Measurements from ENCODE around the gene KLK10. TPM values are rescaled to one million over a fixed set of nuclear protein-coding genes. Genes with fewer than 3 reads are reported as not detected.

The KLK10 gene
- total RNA-seq, 1 experiment from 2014 or later, result not detected

GRCh38 chr19:50964266-50964665 lies 55.2 kb downstream of the KLK10 start:
- H3K36me3 ChIP-seq (ENCODE audit: control insufficient read depth, insufficient read depth, low read length), result no peaks in the 10 kb centered on the region
- no peak for DNase-seq (ENCODE audit: low read depth, low spot score)
- BruUV-seq (replicated peaks), result no TSS peak

DNA sequence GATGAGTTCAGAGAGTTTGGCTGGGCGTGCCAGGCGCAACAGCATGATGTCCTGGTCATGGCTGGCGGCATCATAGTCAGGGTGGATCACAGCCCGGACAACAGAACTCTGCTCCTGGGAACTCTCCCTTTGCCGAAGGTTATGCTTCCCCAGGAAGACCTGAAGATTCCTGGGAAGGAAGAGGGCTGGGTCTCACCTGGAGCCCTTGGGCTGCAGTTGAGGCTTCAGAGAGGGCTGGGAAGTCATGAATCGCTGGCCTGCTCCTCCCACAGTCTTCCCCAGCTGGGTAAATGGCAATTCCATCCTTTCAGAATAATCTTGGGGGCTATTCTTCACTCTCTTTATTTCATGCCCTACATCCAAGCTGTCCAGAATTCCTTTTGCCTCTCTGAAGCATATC lies 56.1 kb downstream of the KLK10 start:
- Histone ChIP-seq H3K27me3 (ENCODE audit: control insufficient read depth, insufficient read depth, low read length) (no peaks in the 10 kb centered on the region; the same call in 1 of the 2 replicates), H3K9me3 (ENCODE audit: control insufficient read depth, insufficient read depth, low read depth, low read length) (no peaks in the 10 kb centered on the region), H3K4me1 (ENCODE audit: control insufficient read depth, insufficient read depth, low read length) (no peaks in the 10 kb centered on the region), H3K4me3 (ENCODE audit: low read depth in 2 of 2, low read length in 2 of 2) (no peak overlapping the region), H3K27ac (ENCODE audit: low read length) (no peak overlapping the region), H3K36me3 (ENCODE audit: control insufficient read depth, insufficient read depth, low read length) (no peaks in the 10 kb centered on the region)
- ChIA-PET POLR2A (no interaction called here), CTCF (no interaction called here)
- ATAC-seq, result no peak
- intact Hi-C loops (cut with micrococcal nuclease; ENCODE audit: unreplicated experiment) (no loop called here), in situ Hi-C loops (cut with HindIII; ENCODE audit: low pct_unique_long_range_greater_than_20kb, low sequenced_read_pairs) (no loop called here)
- no peak for DNase-seq (ENCODE audit: low read depth, low spot score)
- BruUV-seq (replicated peaks), result no TSS peak
- TF ChIP-seq TCF7L2 (IDR thresholded peaks at IDR 0.05; ENCODE audit: low read depth, low read length) (no peak), SIN3A (IDR thresholded peaks at IDR 0.05; ENCODE audit: borderline replicate concordance, insufficient read depth, low read depth, low read length) (no peak), POLR2AphosphoS5 (IDR thresholded peaks at IDR 0.05; ENCODE audit: low read depth, low read length) (no peak), REST (IDR thresholded peaks at IDR 0.05; ENCODE audit: insufficient read depth in 1 of 2, low read depth in 2 of 2, low read length in 1 of 2) (no peak)
- TF ChIP-seq, protein P1, sequence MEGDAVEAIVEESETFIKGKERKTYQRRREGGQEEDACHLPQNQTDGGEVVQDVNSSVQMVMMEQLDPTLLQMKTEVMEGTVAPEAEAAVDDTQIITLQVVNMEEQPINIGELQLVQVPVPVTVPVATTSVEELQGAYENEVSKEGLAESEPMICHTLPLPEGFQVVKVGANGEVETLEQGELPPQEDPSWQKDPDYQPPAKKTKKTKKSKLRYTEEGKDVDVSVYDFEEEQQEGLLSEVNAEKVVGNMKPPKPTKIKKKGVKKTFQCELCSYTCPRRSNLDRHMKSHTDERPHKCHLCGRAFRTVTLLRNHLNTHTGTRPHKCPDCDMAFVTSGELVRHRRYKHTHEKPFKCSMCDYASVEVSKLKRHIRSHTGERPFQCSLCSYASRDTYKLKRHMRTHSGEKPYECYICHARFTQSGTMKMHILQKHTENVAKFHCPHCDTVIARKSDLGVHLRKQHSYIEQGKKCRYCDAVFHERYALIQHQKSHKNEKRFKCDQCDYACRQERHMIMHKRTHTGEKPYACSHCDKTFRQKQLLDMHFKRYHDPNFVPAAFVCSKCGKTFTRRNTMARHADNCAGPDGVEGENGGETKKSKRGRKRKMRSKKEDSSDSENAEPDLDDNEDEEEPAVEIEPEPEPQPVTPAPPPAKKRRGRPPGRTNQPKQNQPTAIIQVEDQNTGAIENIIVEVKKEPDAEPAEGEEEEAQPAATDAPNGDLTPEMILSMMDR (IDR thresholded peaks at IDR 0.05), result no peak

More at GRCh38 chr19:50964266-50964665, 55.2 kb downstream of the KLK10 start:
- Histone ChIP-seq H3K9me3 (ENCODE audit: control insufficient read depth, insufficient read depth, low read depth, low read length) (no peaks in the 10 kb centered on the region), H3K4me1 (ENCODE audit: control insufficient read depth, insufficient read depth, low read length) (no peaks in the 10 kb centered on the region), H3K27ac (ENCODE audit: low read length) (no peak overlapping the region), H3K27me3 (ENCODE audit: control insufficient read depth, insufficient read depth, low read length) (no peaks in the 10 kb centered on the region; the same call in 1 of the 2 replicates), H3K4me3 (ENCODE audit: low read depth in 2 of 2, low read length in 2 of 2) (no peak overlapping the region)
- intact Hi-C loops (cut with micrococcal nuclease; ENCODE audit: unreplicated experiment), result no loop called here
- in situ Hi-C loops (cut with HindIII; ENCODE audit: low pct_unique_long_range_greater_than_20kb, low sequenced_read_pairs), result no loop called here
- no peak for TF ChIP-seq REST (IDR thresholded peaks at IDR 0.05; ENCODE audit: insufficient read depth in 1 of 2, low read depth in 2 of 2, low read length in 1 of 2)
- TF ChIP-seq TCF7L2 (IDR thresholded peaks at IDR 0.05; ENCODE audit: low read depth, low read length), result no peak
- no peak for TF ChIP-seq POLR2AphosphoS5 (IDR thresholded peaks at IDR 0.05; ENCODE audit: low read depth, low read length)
- TF ChIP-seq, protein P1 (IDR thresholded peaks at IDR 0.05), result no peak
- no peak for TF ChIP-seq SIN3A (IDR thresholded peaks at IDR 0.05; ENCODE audit: borderline replicate concordance, insufficient read depth, low read depth, low read length)
- POLR2A ChIA-PET, result no interaction called here
- CTCF ChIA-PET, result no interaction called here
- no peak for ATAC-seq

Other genes starting within 250 kb of the KLK10 start
- not detected for gene GPR32, start 249.2 kb downstream of the KLK10 start, total RNA-seq (2021; ENCODE audit: unreplicated experiment)
- not detected for gene ACP4, start 229.3 kb downstream of the KLK10 start, total RNA-seq (2021; ENCODE audit: unreplicated experiment)
- gene KLK1, start 195.9 kb downstream of the KLK10 start, total RNA-seq (2021; ENCODE audit: unreplicated experiment), result 0.31 TPM
- gene KLK15, start 186.1 kb downstream of the KLK10 start, total RNA-seq (2021; ENCODE audit: unreplicated experiment), result not detected
- gene KLK3, start 164.8 kb downstream of the KLK10 start, total RNA-seq (2021; ENCODE audit: unreplicated experiment), result not detected
- not detected for gene KLK2, start 146.3 kb downstream of the KLK10 start, total RNA-seq (2021; ENCODE audit: unreplicated experiment)
- gene KLK4, start 108.3 kb downstream of the KLK10 start, total RNA-seq (2021; ENCODE audit: unreplicated experiment), result not detected
- not detected for gene KLK5, start 66.7 kb downstream of the KLK10 start, total RNA-seq (2021; ENCODE audit: unreplicated experiment)
- not detected for gene KLK6, start 50.1 kb downstream of the KLK10 start, total RNA-seq (2021; ENCODE audit: unreplicated experiment)
- gene KLK7, start 35.8 kb downstream of the KLK10 start, total RNA-seq (2021; ENCODE audit: unreplicated experiment), result not detected
- gene KLK8, start 18.1 kb downstream of the KLK10 start, total RNA-seq (2021; ENCODE audit: unreplicated experiment), result not detected
- gene KLK11, start 6.9 kb upstream of the KLK10 start, total RNA-seq (2021; ENCODE audit: unreplicated experiment), result not detected
- not detected for gene KLK12, start 15.3 kb upstream of the KLK10 start, total RNA-seq (2021; ENCODE audit: unreplicated experiment)
- gene KLK13, start 45.4 kb upstream of the KLK10 start, total RNA-seq (2021; ENCODE audit: unreplicated experiment), result not detected
- gene KLK14, start 63.2 kb upstream of the KLK10 start, total RNA-seq (2021; ENCODE audit: unreplicated experiment), result not detected
- 9.3 TPM for gene CTU1, start 88.7 kb upstream of the KLK10 start, total RNA-seq (2021; ENCODE audit: unreplicated experiment)
- not detected for gene SIGLEC9, start 105.2 kb upstream of the KLK10 start, total RNA-seq (2021; ENCODE audit: unreplicated experiment)
- not detected for gene SIGLEC7, start 122.6 kb upstream of the KLK10 start, total RNA-seq (2021; ENCODE audit: unreplicated experiment)
- gene CD33, start 205.4 kb upstream of the KLK10 start, total RNA-seq (2021; ENCODE audit: unreplicated experiment), result 0.13 TPM
- not detected for gene SIGLECL1, start 231.4 kb upstream of the KLK10 start, total RNA-seq (2021; ENCODE audit: unreplicated experiment)

Measured in Panc1 (cell line).